B cell (primary cell): ENCODE data around the gene ZNF423.

Experiments
- CTCF ChIP-seq: fragments of 200-600 bp; IDR thresholded peaks from one replicate; pipeline ENCODE4 v1.8.0; 2022; ENCODE audit warnings: antibody characterized with exemption, mild to moderate bottlenecking
- EZH2 ChIP-seq: IDR thresholded peaks from 2 replicates; pipeline ENCODE4 v1.6.1; 2012; ENCODE audit warnings: borderline replicate concordance, low read depth, mild to moderate bottlenecking, moderate library complexity, low read length; ENCODE audit not compliant: insufficient read depth, poor library complexity, severe bottlenecking

DNA sequence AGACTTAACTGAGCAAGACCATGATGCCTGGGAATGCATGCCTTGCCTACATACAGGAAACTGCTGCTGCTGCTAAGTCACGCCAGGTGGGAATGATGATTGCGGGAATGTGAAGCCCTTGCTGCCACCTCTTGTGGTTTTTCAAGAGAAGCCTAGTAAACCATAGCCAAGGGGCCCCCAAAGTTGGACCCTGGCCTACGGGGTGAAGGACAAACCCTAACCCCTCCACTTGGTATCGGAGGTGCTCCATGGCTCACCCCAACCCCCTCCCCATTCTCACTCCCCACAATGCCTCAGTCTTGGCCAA, 233.9 kb downstream of the ZNF423 start:
- TF ChIP-seq CTCF, result no peak
- no peak for TF ChIP-seq EZH2
